ENCODE results near the gene CRB3. TPM values are rescaled to one million over a fixed set of nuclear protein-coding genes. Genes with fewer than 3 reads are reported as not detected.
"Not testable (repeated sequence)": the region's sequence is repeated elsewhere in the genome, so short reads cannot be mapped to it uniquely, and the experiment has no call there.

The CRB3 gene
- total RNA-seq, 1 experiment from 2014 or later = 53.9 TPM

DNA sequence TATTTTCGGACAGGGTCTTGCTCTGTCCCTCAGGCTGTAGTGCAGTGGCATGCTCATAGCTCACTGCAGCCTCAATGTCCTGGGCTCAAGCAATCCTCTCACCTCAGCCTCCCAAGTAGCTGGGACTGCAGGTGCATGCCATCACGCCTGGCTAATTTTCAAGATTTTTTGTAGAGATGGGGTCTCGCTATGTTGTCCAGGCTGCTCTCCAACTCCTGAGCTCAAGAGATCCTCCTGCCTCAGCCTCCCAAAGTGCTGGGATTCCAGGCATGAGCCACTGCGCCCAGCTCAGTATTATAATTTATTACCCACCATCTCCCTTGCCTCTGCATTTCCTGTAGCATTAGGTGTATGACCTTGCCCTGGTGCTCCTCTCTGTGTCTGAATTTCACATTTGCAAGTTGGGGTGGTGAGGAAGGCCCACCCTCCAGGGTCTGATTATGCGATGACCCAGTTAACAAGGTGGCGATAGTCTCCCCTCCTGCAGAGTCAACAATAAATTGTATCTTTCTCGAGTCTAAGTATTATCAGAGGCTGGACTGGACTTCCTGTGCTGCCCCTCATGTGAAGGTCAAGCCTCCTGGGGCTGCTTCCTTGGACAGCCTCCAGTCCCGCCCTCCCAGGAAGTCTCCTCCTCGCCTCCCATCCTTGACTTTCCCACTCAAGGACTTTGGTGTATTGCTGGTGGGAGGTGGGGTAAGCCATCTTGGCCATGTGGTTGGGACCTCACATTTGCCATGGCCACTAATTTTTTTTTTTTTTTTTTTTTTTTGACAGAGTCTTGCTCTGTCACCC is 39.5 kb downstream of the CRB3 start:
- no peaks in the 10 kb centered on the region for H3K36me3 Mint-ChIP-seq (ENCODE audit: insufficient read depth, unreplicated experiment)

DNA sequence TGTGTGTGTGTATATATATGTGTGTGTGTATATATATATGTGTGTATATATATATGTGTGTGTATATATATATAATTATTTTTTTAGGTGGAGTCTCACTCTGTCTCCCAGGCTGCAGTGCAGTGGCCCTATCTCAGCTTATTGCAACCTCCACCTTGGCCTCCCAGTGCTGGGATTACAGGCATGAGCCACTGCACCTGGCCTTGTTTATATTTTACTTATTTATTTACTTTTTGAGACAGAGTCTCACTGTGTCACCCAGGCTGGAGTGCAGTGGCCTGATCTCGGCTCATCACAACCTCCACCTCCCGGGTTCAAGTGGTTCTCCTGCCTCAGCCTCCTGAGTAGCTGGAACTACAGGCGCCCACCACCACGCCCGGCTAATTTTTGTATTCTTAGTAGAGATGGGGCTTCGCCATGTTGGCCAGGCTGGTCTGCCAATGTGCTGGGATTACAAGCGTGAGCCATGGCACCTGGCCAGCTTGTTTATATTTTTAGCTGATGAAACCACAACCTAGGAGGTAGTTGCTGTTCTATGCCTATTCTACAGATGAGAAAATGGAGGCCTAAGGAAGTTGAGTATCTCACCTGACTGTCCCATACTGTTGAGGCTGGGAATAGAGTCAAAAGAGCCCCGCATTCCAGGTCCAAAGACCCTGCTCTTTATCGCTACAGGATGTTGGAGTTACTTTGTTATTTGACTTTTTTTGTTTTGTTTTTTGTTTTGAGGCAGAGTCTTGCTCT is 44.1 kb downstream of the CRB3 start:
- intact Hi-C loops (cut with micrococcal nuclease; ENCODE audit: unreplicated experiment); H3K27ac Mint-ChIP-seq (ENCODE audit: unreplicated experiment); H3K4me1 Mint-ChIP-seq (ENCODE audit: low read depth, unreplicated experiment); H3K27me3 Mint-ChIP-seq (ENCODE audit: insufficient read depth, unreplicated experiment); BruUV-seq (replicated peaks); H3K4me3 ChIP-seq (ENCODE audit: low read depth, low read length); DNase-seq; H3K27me3 ChIP-seq (replicated peaks; ENCODE audit: control insufficient read depth, insufficient read depth, low read length); H3K9me3 ChIP-seq; H3K36me3 ChIP-seq (ENCODE audit: control insufficient read depth, insufficient read depth, low read length); H3K36me3 Mint-ChIP-seq (ENCODE audit: insufficient read depth, unreplicated experiment); H3K4me3 Mint-ChIP-seq (ENCODE audit: unreplicated experiment); POLR2A ChIA-PET; H3K9me3 Mint-ChIP-seq (ENCODE audit: unreplicated experiment): not testable (repeated sequence)
- CTCF ChIA-PET = interaction anchor here (1.2 kb wide), 1 partner anchor 8 kb away, joined by 4 read pairs; no protein-coding TSS in a partner anchor
- peaks cover 36% of the 10 kb centered on the region for H3K4me1 ChIP-seq

More for the DNA sequence above, 39.5 kb downstream of the CRB3 start:
- intact Hi-C loops (cut with micrococcal nuclease; ENCODE audit: unreplicated experiment) = no loop called here
- Mint-ChIP-seq H3K27ac (ENCODE audit: unreplicated experiment) (no peak overlapping the region), H3K9me3 (ENCODE audit: unreplicated experiment) (no peaks in the 10 kb centered on the region), H3K4me3 (ENCODE audit: unreplicated experiment) (no peak overlapping the region), H3K27me3 (ENCODE audit: insufficient read depth, unreplicated experiment) (no peaks in the 10 kb centered on the region), H3K4me1 (ENCODE audit: low read depth, unreplicated experiment) (no peaks in the 10 kb centered on the region)
- Histone ChIP-seq H3K36me3 (ENCODE audit: control insufficient read depth, insufficient read depth, low read length) (no peaks in the 10 kb centered on the region), H3K27me3 (replicated peaks; ENCODE audit: control insufficient read depth, insufficient read depth, low read length) (no peaks in the 10 kb centered on the region), H3K4me1 (peaks cover 8% of the 10 kb centered on the region), H3K9me3 (no peaks in the 10 kb centered on the region), H3K4me3 (ENCODE audit: low read depth, low read length) (no peak overlapping the region)
- ChIA-PET CTCF (interaction anchor here (1.0 kb wide), 1 partner anchor 9 kb away, joined by 4 read pairs; no protein-coding TSS in a partner anchor), POLR2A (interaction anchor here (0.5 kb wide), 1 partner anchor 48 kb away, joined by 5 read pairs; no protein-coding TSS in a partner anchor)
- DNase-seq = no peak
- BruUV-seq (replicated peaks) = no TSS peak
- TF ChIP-seq, protein P1, sequence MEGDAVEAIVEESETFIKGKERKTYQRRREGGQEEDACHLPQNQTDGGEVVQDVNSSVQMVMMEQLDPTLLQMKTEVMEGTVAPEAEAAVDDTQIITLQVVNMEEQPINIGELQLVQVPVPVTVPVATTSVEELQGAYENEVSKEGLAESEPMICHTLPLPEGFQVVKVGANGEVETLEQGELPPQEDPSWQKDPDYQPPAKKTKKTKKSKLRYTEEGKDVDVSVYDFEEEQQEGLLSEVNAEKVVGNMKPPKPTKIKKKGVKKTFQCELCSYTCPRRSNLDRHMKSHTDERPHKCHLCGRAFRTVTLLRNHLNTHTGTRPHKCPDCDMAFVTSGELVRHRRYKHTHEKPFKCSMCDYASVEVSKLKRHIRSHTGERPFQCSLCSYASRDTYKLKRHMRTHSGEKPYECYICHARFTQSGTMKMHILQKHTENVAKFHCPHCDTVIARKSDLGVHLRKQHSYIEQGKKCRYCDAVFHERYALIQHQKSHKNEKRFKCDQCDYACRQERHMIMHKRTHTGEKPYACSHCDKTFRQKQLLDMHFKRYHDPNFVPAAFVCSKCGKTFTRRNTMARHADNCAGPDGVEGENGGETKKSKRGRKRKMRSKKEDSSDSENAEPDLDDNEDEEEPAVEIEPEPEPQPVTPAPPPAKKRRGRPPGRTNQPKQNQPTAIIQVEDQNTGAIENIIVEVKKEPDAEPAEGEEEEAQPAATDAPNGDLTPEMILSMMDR (IDR thresholded peaks at IDR 0.05; ENCODE audit: insufficient read depth in 1 of 2, low read depth in 1 of 2, low read length in 1 of 2, severe bottlenecking in 1 of 2, unreplicated experiment in 1 of 2) = no peak

DNA sequence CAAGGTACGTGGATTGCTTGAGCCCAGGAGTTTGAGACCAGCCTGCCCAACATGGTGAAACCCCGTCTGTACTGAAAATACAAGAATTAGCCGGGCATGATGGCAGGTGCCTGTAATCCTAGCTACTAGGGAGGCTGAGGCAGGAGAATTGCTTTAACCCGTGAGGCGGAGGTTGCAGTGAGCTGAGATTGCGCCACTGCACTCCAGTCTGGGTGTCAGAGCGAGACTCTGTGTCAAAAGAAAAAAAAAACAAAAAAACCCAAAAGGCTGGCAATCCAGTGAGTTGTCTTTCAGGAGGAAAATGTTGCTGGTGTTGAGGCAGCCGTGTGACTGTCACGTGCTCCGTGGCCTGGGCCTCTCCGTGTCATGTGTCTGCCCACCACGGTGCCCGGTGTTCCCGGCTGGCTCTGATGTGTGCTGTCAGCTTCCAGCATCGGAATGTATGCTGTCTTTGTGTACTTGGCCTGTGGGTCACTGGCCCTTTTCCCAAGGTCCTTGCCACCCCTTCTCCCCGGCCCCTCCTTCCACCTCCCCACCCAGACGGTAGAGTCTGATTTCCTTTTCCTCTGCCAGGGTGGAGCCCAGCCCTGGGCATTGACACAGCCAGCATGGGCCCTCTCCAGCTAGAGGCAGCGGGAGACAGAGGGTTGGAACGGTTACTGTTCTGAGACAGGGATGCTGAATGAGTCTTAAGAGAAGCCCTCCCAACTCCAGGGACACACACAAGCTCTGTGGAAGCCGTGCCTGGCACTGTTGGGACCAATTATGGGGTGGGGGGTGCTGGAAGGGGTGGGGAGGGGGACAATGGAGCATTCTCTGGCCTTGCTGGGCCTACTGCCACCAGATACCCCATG is 45.3 kb downstream of the CRB3 start:
- H3K9me3 Mint-ChIP-seq (ENCODE audit: unreplicated experiment) = no peaks in the 10 kb centered on the region
- TF ChIP-seq, protein P1 (IDR thresholded peaks at IDR 0.05; ENCODE audit: insufficient read depth in 1 of 2, low read depth in 1 of 2, low read length in 1 of 2, severe bottlenecking in 1 of 2, unreplicated experiment in 1 of 2) = no peak
- no peak overlapping the region for H3K4me3 Mint-ChIP-seq (ENCODE audit: unreplicated experiment)
- Histone ChIP-seq H3K9me3 (no peaks in the 10 kb centered on the region), H3K36me3 (ENCODE audit: control insufficient read depth, insufficient read depth, low read length) (no peaks in the 10 kb centered on the region), H3K27me3 (replicated peaks; ENCODE audit: control insufficient read depth, insufficient read depth, low read length) (no peaks in the 10 kb centered on the region), H3K4me1 (peaks cover 44% of the 10 kb centered on the region), H3K4me3 (ENCODE audit: low read depth, low read length) (no peak overlapping the region)
- POLR2A ChIA-PET = no interaction called here
- intact Hi-C loops (cut with micrococcal nuclease; ENCODE audit: unreplicated experiment) = no loop called here
- H3K4me1 Mint-ChIP-seq (ENCODE audit: low read depth, unreplicated experiment) = peaks cover 13% of the 10 kb centered on the region
- DNase-seq = no peak
- no peak overlapping the region for H3K27ac Mint-ChIP-seq (ENCODE audit: unreplicated experiment)
- H3K36me3 Mint-ChIP-seq (ENCODE audit: insufficient read depth, unreplicated experiment) = peaks cover 9% of the 10 kb centered on the region
- CTCF ChIA-PET = no interaction called here
- no TSS peak for BruUV-seq (replicated peaks)
- no peaks in the 10 kb centered on the region for H3K27me3 Mint-ChIP-seq (ENCODE audit: insufficient read depth, unreplicated experiment)

Data from Caco-2 (cell line).